H54 (cell line): ENCODE results near the gene ABCA1.
A peak's percentile ranks its signal among the peaks of the same experiment; 100 is the strongest.
"Not testable (repeated sequence)": the region's sequence is repeated elsewhere in the genome, so short reads cannot be mapped to it uniquely, and the experiment has no call there.

Source experiments
- DNase-seq: peaks from one replicate; pipeline ENCODE4 v3.0.0; 2011; ENCODE audit warnings: low spot score, mixed read lengths; ENCODE audit not compliant: insufficient read length
- FAIRE-seq: peaks from 3 replicates; lab custom pipeline; 2011; peaks lifted over from hg19 to GRCh38; lab: Jason Lieb, UNC
- POLR2A ChIP-seq: IDR thresholded peaks from 2 replicates; pipeline ENCODE4 v1.6.1; 2011; ENCODE audit warnings: low read depth, mild to moderate bottlenecking, low read length

ABCA1 gene

GRCh38 chr9:104778802-104779201 lies 149.2 kb downstream of the ABCA1 start:
- FAIRE-seq (no peak), DNase-seq (no peak)
- TF ChIP-seq POLR2A: no peak

GRCh38 chr9:104776797-104777196 lies 151.2 kb downstream of the ABCA1 start:
- no peak for DNase-seq
- TF ChIP-seq POLR2A: no peak
- FAIRE-seq: peak; percentile 69

- no peak for DNase-seq
- no peak for FAIRE-seq
- TF ChIP-seq POLR2A: no peak
These were observed 152.0 kb downstream of the ABCA1 start for GRCh38 chr9:104775976-104776375.

- no peak for TF ChIP-seq POLR2A
- FAIRE-seq: no peak
- no peak for DNase-seq
These were observed 152.4 kb downstream of the ABCA1 start for GRCh38 chr9:104775574-104775936.

- DNase-seq (no peak), FAIRE-seq (no peak)
- TF ChIP-seq POLR2A: no peak
These were observed 153.0 kb downstream of the ABCA1 start for GRCh38 chr9:104774831-104775573.

GRCh38 chr9:104774132-104774531 lies 153.8 kb downstream of the ABCA1 start:
- DNase-seq (no peak), FAIRE-seq (no peak)
- TF ChIP-seq POLR2A: no peak

GRCh38 chr9:104772714-104773510 lies 155.0 kb downstream of the ABCA1 start:
- no peak for DNase-seq
- FAIRE-seq: peak; percentile 92
- no peak for TF ChIP-seq POLR2A

GRCh38 chr9:104769655-104770054 lies 158.3 kb downstream of the ABCA1 start:
- no peak for TF ChIP-seq POLR2A
- no peak for DNase-seq
- FAIRE-seq: peak; percentile 82

GRCh38 chr9:104769029-104769428 lies 158.9 kb downstream of the ABCA1 start:
- not testable (repeated sequence) for DNase-seq, FAIRE-seq

GRCh38 chr9:104767507-104767906 lies 160.4 kb downstream of the ABCA1 start:
- no peak for DNase-seq
- FAIRE-seq: no peak
- TF ChIP-seq POLR2A: no peak

GRCh38 chr9:104766025-104766424 lies 161.9 kb downstream of the ABCA1 start:
- DNase-seq: no peak
- TF ChIP-seq POLR2A: no peak
- peak; percentile 91 for FAIRE-seq

- no peak for TF ChIP-seq POLR2A
- DNase-seq: no peak
- peak; percentile 93 for FAIRE-seq
These were observed 162.8 kb downstream of the ABCA1 start for GRCh38 chr9:104765138-104765537.

GRCh38 chr9:104758974-104759373 lies 169.0 kb downstream of the ABCA1 start:
- DNase-seq (no peak), FAIRE-seq (no peak)
- no peak for TF ChIP-seq POLR2A

GRCh38 chr9:104750185-104750767 lies 177.7 kb downstream of the ABCA1 start:
- TF ChIP-seq POLR2A: no peak
- no peak for DNase-seq
- FAIRE-seq: peak; percentile 60
